GM19372 (cell line): ENCODE measurements around the gene HBZ.
"Not testable (repeated sequence)": the region's sequence is repeated elsewhere in the genome, so short reads cannot be mapped to it uniquely, and the experiment has no call there.

Experiments used
- ATAC-seq: cut with Tn5 transposase; IDR thresholded peaks from one replicate; pipeline ENCODE4 v1.9.1; 2021; ENCODE audit warnings: mild to moderate bottlenecking, low read depth, moderate library complexity; ENCODE audit not compliant: unreplicated experiment

The HBZ gene

DNA sequence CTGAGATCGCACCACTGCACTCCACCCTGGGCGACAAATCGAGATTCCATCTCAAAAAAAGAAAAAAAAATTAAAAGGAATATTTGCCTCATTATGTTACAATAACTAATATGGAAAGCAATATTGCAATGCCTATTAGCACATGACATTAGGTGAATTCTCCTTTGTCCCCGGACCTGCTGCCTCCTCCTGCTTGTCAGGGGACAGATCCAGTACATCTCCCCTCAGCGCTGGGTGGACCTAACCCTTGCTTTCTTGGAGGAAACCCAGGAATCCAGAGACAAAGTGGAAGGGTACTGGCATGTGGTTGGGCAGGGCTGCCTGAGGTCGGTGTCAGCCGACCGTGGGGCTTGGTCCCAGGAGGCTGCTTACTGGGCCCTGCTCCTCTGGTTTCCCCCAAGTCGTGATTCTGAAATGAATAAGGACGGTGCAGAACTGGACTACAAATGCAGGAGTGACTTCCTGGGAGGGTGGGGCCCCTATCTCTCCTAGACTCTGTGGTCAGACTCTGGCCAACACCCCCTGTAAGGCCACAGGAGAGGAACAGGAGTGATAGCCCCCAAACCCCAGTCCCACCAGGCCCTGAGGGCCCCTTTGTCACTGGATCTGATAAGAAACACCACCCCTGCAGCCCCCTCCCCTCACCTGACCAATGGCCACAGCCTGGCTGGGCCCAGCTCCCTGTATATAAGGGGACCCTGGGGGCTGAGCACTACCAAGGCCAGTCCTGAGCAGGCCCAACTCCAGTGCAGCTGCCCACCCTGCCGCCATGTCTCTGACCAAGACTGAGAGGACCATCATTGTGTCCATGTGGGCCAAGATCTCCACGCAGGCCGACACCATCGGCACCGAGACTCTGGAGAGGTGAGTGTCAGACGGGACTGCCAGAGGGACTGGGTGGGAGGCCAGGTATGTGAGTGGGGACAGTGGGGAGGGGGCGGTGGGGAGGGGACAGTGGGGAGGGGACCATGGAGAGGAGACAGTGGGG is at the start of gene HBZ:
TSS of gene HBZ (plus strand) at position 504 of the 988 bp plus-strand sequence. CDS start at position 770, 266 bp downstream.
- no peak for ATAC-seq

DNA sequence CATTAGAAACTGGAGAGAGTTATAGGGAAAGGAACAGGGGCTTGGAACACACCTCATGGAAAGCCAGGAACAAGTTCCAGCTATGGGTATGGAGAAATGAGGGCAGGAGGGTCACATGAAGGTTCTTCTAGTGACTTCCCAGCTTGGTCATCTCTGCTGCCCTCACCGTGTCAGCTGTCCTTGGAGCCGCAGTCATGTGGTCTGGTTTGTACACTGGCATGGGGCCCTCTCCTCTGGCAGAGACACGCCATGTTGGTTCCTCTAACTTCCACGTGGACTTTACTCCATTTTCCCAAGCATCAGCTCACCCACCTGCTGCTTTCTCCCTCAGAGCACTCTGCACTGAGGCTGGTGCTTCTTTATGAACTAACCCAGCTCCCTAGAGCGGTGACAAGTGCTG is 48.1 kb upstream of the HBZ start:
- no peak for ATAC-seq

GRCh38 chr16:104928-105327 is 47.5 kb upstream of the HBZ start:
- ATAC-seq, result no peak

- ATAC-seq, result no peak
These were observed 46.9 kb upstream of the HBZ start for GRCh38 chr16:105521-105920.

DNA sequence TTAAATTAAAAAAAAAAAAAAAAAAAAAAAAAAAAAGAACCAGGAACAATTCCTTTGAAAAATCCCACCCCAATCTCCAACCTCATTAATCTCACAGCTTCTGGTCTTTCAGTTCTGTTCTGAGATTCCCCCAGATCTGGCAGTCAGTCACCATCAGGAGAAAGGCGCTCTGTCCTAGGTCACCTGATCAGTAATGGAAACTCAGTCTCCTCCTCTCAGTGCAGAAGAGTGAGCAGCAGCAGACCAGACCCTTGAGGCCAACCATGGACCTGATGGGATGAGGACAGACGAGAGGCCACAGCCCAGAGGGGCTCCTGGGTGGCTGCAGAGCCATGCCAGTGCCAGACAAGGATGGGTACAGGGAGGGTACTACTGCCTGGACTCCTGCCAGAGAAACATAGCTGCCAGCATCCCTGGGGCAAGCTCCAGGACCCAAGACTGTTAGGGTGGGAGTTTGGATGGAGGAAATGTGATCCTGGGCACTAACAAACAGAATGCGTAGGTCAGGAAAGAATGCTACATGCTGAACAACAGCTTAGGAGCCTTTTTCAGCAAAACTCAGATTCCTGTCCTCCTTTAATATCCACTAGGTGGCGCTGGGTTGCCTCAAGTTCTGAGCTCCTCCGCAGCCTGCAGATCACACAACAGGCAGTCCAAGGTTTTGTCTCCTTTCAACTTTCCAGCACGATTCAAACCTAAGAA is 45.7 kb upstream of the HBZ start:
- ATAC-seq, result no peak

DNA sequence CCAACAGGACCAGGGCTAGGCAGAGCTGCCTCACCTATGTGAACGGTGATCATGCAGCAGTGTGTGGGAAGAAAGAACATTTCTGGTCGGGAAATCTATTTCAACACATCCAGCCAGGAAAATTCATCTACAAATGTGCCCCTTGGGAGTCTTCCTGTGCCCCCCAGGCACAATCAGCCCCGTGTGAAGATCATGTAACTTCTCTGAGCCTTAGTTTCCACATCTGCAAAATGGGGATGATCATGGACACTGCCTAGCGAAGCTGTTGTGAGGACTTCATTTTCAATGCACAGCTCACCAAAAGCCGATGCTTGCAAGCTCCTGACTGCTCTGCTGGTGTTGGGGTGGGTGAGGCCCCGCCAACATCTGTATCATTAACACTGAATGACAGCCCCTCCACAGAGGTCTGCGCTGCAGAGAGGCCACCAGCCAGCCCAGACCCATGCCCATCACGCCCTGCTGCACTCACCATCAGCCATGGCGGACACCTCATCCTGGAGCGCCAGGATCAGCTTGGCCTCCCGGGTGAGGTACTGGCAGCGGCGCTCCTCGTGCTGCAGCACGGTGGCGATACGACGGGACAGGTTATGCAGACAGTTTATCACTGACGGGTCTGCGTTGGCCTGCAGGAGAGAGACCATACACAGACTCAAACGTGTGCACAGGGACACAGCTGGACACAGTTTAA is 40.1 kb upstream of the HBZ start:
- ATAC-seq, result no peak

DNA sequence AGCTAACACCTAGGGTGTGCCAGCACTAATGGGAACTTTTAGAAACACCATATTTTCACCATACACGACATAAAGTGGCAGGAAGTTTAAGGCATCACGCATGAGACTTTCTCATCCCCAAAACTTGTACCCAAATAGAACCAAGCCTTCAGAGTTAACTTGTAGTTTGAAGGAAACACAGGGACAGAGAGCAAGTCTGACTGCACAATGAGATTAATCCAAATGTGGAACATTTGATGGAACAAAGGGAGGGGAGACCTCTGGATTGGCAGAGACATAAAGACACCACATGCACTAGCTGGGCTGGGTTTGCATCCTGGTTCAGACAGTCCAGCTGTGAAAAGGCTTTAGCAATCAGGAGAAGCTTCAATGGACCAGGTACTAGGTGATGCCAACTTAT is 38.1 kb upstream of the HBZ start:
- no peak for ATAC-seq

GRCh38 chr16:116015-116414 is 36.4 kb upstream of the HBZ start:
- ATAC-seq, result no peak

GRCh38 chr16:117379-118365 is 34.8 kb upstream of the HBZ start:
- no peak for ATAC-seq

DNA sequence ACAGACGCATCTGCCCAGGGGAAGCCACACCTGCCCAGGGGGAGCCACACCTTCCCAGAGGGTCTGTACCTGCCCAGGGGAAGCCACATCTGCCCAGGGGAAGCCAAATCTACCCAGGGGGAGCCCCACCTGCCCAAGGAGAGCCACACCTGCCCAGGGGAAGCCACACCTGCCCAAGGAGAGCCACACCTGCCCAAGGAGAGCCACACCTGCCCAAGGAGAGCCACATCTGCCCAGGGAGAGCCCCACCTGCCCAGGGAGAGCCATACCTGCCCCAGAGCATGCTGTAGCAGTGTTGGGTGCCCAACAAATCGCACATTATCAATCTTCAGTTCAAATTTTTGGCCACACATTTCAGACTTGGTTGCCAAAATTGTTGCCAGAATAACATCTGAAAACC is 33.6 kb upstream of the HBZ start:
- no peak for ATAC-seq

GRCh38 chr16:119295-119694 is 33.1 kb upstream of the HBZ start:
- ATAC-seq, result no peak

- ATAC-seq, result no peak
These were observed 32.5 kb upstream of the HBZ start for GRCh38 chr16:119835-120491.

DNA sequence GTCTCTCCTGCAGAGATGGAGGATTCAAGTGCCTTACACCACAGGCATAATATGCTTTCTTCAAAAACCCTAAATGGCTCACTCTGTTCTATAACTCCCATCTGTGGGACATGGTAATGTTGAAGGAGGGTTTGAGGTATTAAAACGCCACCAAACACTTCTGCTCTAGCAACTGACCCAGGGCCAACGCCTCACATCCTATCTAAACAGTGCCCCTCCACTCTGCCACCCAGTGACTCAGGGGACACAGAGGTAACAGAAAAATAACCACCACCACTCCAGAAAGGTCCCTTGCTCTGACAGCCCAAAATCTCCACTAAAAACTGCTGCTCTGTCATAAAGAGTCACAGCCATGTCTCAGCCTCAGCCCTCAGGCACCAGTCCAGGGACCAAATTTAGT is 31.7 kb upstream of the HBZ start:
- ATAC-seq, result no peak

DNA sequence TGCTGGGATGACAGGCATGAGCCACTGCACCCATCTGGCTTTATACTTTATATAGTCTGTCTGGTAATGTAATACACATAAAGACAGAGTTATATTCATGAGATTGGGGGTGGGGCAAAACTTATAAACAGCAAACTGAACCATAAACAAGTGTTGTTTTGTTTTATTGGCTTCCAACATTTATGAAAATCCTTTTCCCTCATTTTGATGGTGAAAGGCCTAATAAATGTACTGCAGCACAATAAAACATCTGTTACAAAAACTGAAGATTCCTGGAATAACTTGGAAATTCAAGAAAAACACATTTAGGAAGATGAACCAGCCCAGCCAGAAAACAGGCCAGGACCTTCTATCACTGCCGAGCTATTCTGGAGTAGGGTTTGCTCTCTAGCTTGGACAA is 30.1 kb upstream of the HBZ start:
- ATAC-seq, result no peak

DNA sequence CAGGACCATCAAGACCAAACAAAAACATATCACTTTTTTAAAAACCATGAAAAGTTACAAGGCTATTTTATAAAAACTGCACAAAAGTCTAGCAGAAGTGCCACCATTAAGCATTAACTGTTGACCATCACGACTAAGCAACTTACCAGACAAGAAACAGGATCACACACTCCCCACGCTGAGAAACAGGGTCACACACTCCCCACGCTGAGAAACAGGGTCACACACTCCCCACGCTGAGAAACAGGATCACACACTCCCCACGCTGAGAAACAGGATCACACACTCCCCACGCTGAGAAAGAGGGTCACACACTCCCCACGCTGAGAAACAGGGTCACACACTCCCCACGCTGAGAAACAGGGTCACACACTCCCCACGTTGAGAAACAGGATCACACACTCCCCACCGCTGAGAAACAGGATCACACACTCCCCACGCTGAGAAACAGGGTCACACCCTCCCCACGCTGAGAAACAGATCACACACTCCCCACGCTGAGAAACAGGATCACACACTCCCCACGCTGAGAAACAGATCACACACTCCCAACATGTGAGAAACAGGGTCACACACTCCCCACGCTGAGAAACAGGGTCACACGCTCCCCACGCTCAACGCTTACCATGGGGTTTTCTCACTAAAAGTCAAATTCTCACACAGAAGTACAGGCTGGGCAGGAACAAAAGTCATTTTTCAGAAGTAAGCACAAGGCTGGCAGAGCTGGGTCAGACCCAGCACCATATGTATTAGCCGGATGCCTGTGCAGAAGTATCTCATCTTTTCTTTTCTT is 28.7 kb upstream of the HBZ start:
- not testable (repeated sequence) for ATAC-seq

- ATAC-seq, result no peak
These were observed 27.4 kb upstream of the HBZ start for GRCh38 chr16:125011-125410.

DNA sequence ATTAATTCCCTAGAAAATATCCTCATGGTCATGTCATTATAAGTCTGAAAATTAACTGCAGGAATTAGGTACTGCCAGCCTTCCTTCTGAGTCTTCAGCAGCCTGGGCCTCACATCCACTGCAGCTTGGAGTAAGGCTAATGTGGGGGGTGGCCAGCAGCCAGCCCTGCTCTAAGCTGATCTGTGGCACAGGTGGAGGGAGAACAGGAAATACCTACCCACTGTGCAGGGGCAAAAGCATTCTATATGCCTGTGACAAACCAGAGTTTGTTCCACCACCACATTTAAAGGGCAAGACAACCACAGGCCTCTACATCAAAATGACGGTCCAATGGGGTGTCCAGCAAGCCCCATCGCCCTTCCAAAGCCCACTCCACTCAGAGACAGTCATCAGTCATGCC is 23.4 kb upstream of the HBZ start:
- no peak for ATAC-seq

DNA sequence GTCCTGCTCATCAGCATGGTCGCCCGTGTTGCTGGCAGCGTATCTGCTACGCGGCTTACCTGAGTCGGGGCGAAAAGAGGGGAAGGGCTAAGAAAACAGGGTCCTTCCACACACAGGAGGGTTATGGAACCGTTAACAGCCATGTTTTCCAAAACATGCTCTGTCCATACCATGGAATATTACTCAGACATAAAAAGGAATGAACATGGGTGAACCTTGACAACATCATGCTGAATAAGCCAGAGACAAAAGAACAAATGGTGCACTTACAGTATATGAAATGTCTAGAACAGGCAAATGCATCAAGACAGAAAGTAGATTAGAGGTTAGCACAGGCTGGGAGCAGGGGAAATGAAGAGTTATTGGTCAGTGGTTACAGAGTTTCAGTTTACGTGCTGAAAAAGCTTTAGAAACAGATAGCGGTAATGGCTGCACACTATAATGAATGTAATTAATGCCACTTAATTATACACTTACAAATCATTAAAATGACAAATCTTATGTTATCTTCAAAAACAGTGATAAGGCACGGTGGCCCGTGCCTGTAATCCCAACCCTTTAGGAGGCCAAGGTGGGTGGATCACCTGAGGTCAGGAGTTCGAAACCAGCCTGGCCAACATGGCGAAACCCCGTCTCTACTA is 21.8 kb upstream of the HBZ start:
- ATAC-seq, result no peak
